HepG2 (cell line): ENCODE measurements around the gene SCYL1. TPM values are rescaled to one million over a fixed set of nuclear protein-coding genes. Genes with fewer than 3 reads are reported as not detected.

Experiments
- ATAC-seq: fragments of 200-7000 bp; cut with Tn5 transposase; 3 replicates; pipeline ENCODE4 v1.9.1; 2020; ENCODE audit warnings: mild to moderate bottlenecking, moderate library complexity
- BruUV-seq: library from RNA; stranded (reverse); fragments of 400-500 nt; replicated peaks from 2 replicates; lab custom pipeline; 2021; lab: Mats Ljungman, UMichigan
- CTCF ChIA-PET: fragments of 300-600 bp; formaldehyde crosslinking; extraction: SDS; loops from one replicate; lab custom pipeline; 2021; ENCODE audit warnings: low total read pairs, inconsistent platforms, low intra/inter-chr PET ratio; lab: Yijun Ruan, JAX
- POLR2A ChIA-PET: fragments of 350-600 bp; sonication (Branson Sonifier 250); formaldehyde crosslinking; loops from one replicate; lab custom pipeline; 2020; ENCODE audit warnings: antibody characterized with exemption, inconsistent platforms; lab: Yijun Ruan, JAX
- DNase-seq: peaks from one replicate; pipeline ENCODE4 v3.0.0-alpha.2; 2015; ENCODE audit warnings: low spot score
- FAIRE-seq: peaks from 3 replicates; lab custom pipeline; 2011; peaks lifted over from hg19 to GRCh38; lab: Jason Lieb, UNC
- H2AFZ ChIP-seq: one replicate; pipeline ENCODE4 v1.6.1; 2011; ENCODE audit warnings: low read length, inconsistent platforms
- H3K27ac ChIP-seq: fragments of 300-600 bp; 3 replicates; pipeline ENCODE4 v1.8.0; 2011; ENCODE audit warnings: mixed run types, mild to moderate bottlenecking, mixed read lengths, low read length, inconsistent platforms; ENCODE audit not compliant: insufficient read depth; ENCODE audit errors: extremely low read length
- H3K27me3 ChIP-seq, 2 experiments: fragments of 200-600 bp in 1 of 2; 2 replicates in 1 of 2; 3 replicates in 1 of 2; pipeline versions ENCODE4 v1.6.0 to v1.8.0; 2011; ENCODE audit warnings: low read length in 2 of 2, mild to moderate bottlenecking in 2 of 2, moderate library complexity in 2 of 2, inconsistent platforms in 1 of 2; ENCODE audit not compliant: insufficient read depth in 2 of 2, control insufficient read depth in 1 of 2
- H3K36me3 ChIP-seq, 2 experiments: fragments of 200-600 bp in 1 of 2; replicated peaks in 1 of 2; 2 replicates in 1 of 2; 3 replicates in 1 of 2; pipeline versions ENCODE4 v1.5.1 to v1.8.0; 2011; ENCODE audit warnings: low read length in 2 of 2, inconsistent platforms in 1 of 2; ENCODE audit not compliant: insufficient read depth in 2 of 2, control insufficient read depth in 1 of 2
- H3K4me1 ChIP-seq: 2 replicates; pipeline ENCODE4 v1.5.1; 2012; ENCODE audit warnings: low read length, inconsistent platforms; ENCODE audit not compliant: insufficient read depth
- H3K4me2 ChIP-seq: 2 replicates; pipeline ENCODE4 v1.6.0; 2011; ENCODE audit warnings: low read depth, low read length, inconsistent platforms
- H3K4me3 ChIP-seq, 3 experiments: fragments of 200-600 bp in 1 of 3; sonication (generic), shearing (Covaris generic) in 1 of 3; replicated peaks in 1 of 3; 2 replicates each; pipeline ENCODE4 v1.5.1; 2011 to 2016; ENCODE audit warnings: low read length in 3 of 3, inconsistent platforms in 2 of 3, low read depth in 2 of 3, mild to moderate bottlenecking in 2 of 3, control low read depth in 1 of 3, mixed read lengths in 1 of 3; ENCODE audit not compliant: insufficient read depth in 1 of 3
- H3K79me2 ChIP-seq: one replicate; pipeline ENCODE4 v1.6.1; 2011; ENCODE audit warnings: low read length, inconsistent platforms; ENCODE audit not compliant: insufficient read depth
- H3K9ac ChIP-seq: 2 replicates; pipeline ENCODE4 v1.6.0; 2011; ENCODE audit warnings: mild to moderate bottlenecking, low read depth, low read length, inconsistent platforms; ENCODE audit not compliant: insufficient read depth
- H3K9me3 ChIP-seq: 2 replicates; pipeline ENCODE4 v1.5.1; 2012; ENCODE audit warnings: mild to moderate bottlenecking, low read length
- H4K20me1 ChIP-seq: 2 replicates; pipeline ENCODE4 v1.6.0; 2011; ENCODE audit warnings: inconsistent platforms, mild to moderate bottlenecking, low read length, moderate library complexity; ENCODE audit not compliant: insufficient read depth
- AGO2 ChIP-seq: fragments of 200-400 bp; formaldehyde crosslinking; optimal IDR thresholded peaks from 2 replicates; pipeline ENCODE3; 2017; ENCODE audit warnings: mild to moderate bottlenecking, low read depth, low read length, moderate library complexity
- BRD4 ChIP-seq: sonication (generic); formaldehyde crosslinking; IDR thresholded peaks from 2 replicates; pipeline ENCODE4 v1.4.0; 2020; ENCODE audit warnings: missing genetic modification reagents
- GFI1 ChIP-seq: sonication (generic); formaldehyde crosslinking; IDR thresholded peaks from 2 replicates; pipeline ENCODE4 v1.5.0; 2020; ENCODE audit warnings: missing genetic modification reagents, mild to moderate bottlenecking, borderline replicate concordance
- KAT2B ChIP-seq: fragments of 150-350 bp; IDR thresholded peaks from 2 replicates; pipeline ENCODE4 v1.6.1; 2014; ENCODE audit warnings: low read depth, low read length, borderline replicate concordance
- NFKBIZ ChIP-seq: IDR thresholded peaks from 2 replicates; pipeline ENCODE4 v1.6.1; 2018; ENCODE audit warnings: missing genetic modification reagents, missing compliant biosample characterization
- RBFOX2 ChIP-seq: fragments of 200-400 bp; formaldehyde crosslinking; IDR thresholded peaks from 2 replicates; pipeline ENCODE4 v1.6.1; 2017; ENCODE audit warnings: low read depth, mild to moderate bottlenecking, low read length
- SMC3 ChIP-seq: IDR thresholded peaks from 2 replicates; pipeline ENCODE4 v1.6.1; 2011; ENCODE audit warnings: low read length, improper control_type of control experiment
- SPEN ChIP-seq: sonication (generic); formaldehyde crosslinking; IDR thresholded peaks from 2 replicates; pipeline ENCODE4 v1.5.1; 2020; ENCODE audit warnings: low read depth, mild to moderate bottlenecking, missing genetic modification reagents
- SRSF9 ChIP-seq: fragments of 200-400 bp; formaldehyde crosslinking; IDR thresholded peaks from 2 replicates; pipeline ENCODE4 v1.6.1; 2018; ENCODE audit warnings: borderline replicate concordance, mild to moderate bottlenecking, low read depth, low read length; ENCODE audit not compliant: insufficient read depth, poor library complexity, severe bottlenecking
- TCF12 ChIP-seq, 2 experiments: fragments of 450-650 bp in 1 of 2; sonication (generic) in 1 of 2; formaldehyde crosslinking in 1 of 2; IDR thresholded peaks; 2 replicates each; pipeline versions ENCODE4 v1.6.1 to v1.8.0; 2017 to 2022; ENCODE audit warnings: antibody characterized with exemption in 1 of 2, mild to moderate bottlenecking in 1 of 2, missing genetic modification reagents in 1 of 2, moderate library complexity in 1 of 2
- ZNF30 ChIP-seq: sonication (generic); formaldehyde crosslinking; IDR thresholded peaks from 2 replicates; pipeline ENCODE4 v1.5.0; 2020; ENCODE audit warnings: mild to moderate bottlenecking, missing genetic modification reagents
- ZNF615 ChIP-seq: sonication (generic); formaldehyde crosslinking; IDR thresholded peaks from 2 replicates; pipeline ENCODE4 v1.5.0; 2020; ENCODE audit warnings: mild to moderate bottlenecking, missing genetic modification reagents, borderline replicate concordance
- ZNF616 ChIP-seq: sonication (generic); formaldehyde crosslinking; IDR thresholded peaks from 2 replicates; pipeline ENCODE4 v1.5.0; 2020; ENCODE audit warnings: low read depth, mild to moderate bottlenecking, missing genetic modification reagents
- WGBS: methylation state at CpG from one replicate; pipeline ENCODE4 v1.1.6; 2017; ENCODE audit warnings: low lambda C conversion rate; 5-methylcytosine and 5-hydroxymethylcytosine counted together
- in situ Hi-C: cut with HindIII; loops from 2 replicates; pipeline ENCODE4 v1.10.0; 2017; ENCODE audit warnings: low pct_unique_long_range_greater_than_20kb; ENCODE audit not compliant: extremely low pct_ligation_motif_present
- intact Hi-C: fragments of 100-400 bp; cut with micrococcal nuclease; formaldehyde crosslinking; loops from one replicate; pipeline ENCODE4 v1.10.0; 2022; ENCODE audit not compliant: unreplicated experiment
- polyA plus RNA-seq, 8 experiments: library from polyadenylated mRNA; depleted of rRNA in 3 of 8; stranded (reverse) in 7 of 8; unstranded in 1 of 8; fragments of >200 nt; fragmentation: Illumina TruSeq in 4 of 8; extraction: Trizol in 4 of 8; gene quantifications; 2 replicates each; pipeline versions ENCODE4 v1.2.1 to v1.2.3, GENCODE V29; 2011 to 2016; ENCODE audit warnings: low read depth in 4 of 8, missing spikeins in 1 of 8, mixed read lengths in 1 of 8; ENCODE audit not compliant: insufficient read depth in 1 of 8
- total RNA-seq, 5 experiments: library from RNA; depleted of rRNA; stranded (reverse); fragments of >200 nt; fragmentation: Illumina TruSeq; extraction: Trizol; gene quantifications; 2 replicates each; pipeline ENCODE4 v1.2.3, GENCODE V29; 2016; ENCODE audit warnings: low read depth in 1 of 5
- TF ChIP-seq, protein P1 (sequence below), 2 experiments: fragments of 450-650 bp in 1 of 2; sonication (generic) in 1 of 2; formaldehyde crosslinking in 1 of 2; IDR thresholded peaks; 2 replicates each; pipeline versions ENCODE4 v1.6.1 to v1.8.0; 2016 to 2022; ENCODE audit warnings: antibody characterized with exemption in 1 of 2, mild to moderate bottlenecking in 1 of 2, missing genetic modification reagents in 1 of 2

The SCYL1 gene
- total and polyA plus RNA-seq, 2 of the 13 experiments (the other 11 are each of a cell fraction or from before 2014, with no cell fraction given): 65.9 to 103 TPM

GRCh38 chr11:65539744-65540289 lies 14.9 kb downstream of the SCYL1 start:
- ChIA-PET POLR2A (interaction anchor here (0.9 kb wide), 1 partner anchor 28 kb away, joined by 4 read pairs; no protein-coding TSS in a partner anchor), CTCF (interaction anchor here (1.9 kb wide), 1 partner anchor 32 kb away, joined by 7 read pairs; the partner anchor contains the start of gene FAM89B)
- H3K9ac ChIP-seq: no peak overlapping the region
- no peak for FAIRE-seq
- H2AFZ ChIP-seq: no peak overlapping the region
- in situ Hi-C loops (loop anchor here (5.0 kb wide), 1 partner anchor 47 kb away; no protein-coding TSS in a partner anchor), intact Hi-C loops (loop anchor here (2.0 kb wide), 2 partner anchors 21 to 31 kb away; partner anchors contain the start of gene ZNRD2)
- no peak overlapping the region for H3K4me3 ChIP-seq
- no peak for ATAC-seq
- no peaks in the 10 kb centered on the region for H4K20me1 ChIP-seq
- H3K9me3 ChIP-seq: no peaks in the 10 kb centered on the region
- DNase-seq: no peak
- no peaks in the 10 kb centered on the region for H3K4me1 ChIP-seq
- no peaks in the 10 kb centered on the region for H3K79me2 ChIP-seq
- no peaks in the 10 kb centered on the region for H3K27me3 ChIP-seq
- no peak overlapping the region for H3K4me2 ChIP-seq
- TSS peak; percentile 45 for BruUV-seq
- H3K36me3 ChIP-seq: peaks cover 13 to 27% of the 10 kb centered on the region in 2 experiments; a peak in 4 of 5 replicates
- WGBS: over 99% methylated on average over 40 of the region's 60 CpGs
- H3K27ac ChIP-seq: no peak overlapping the region
- TF ChIP-seq SRSF9 (no peak), NFKBIZ (CRISPR knock-in tag) (no peak), AGO2 (peak; percentile 31), ZNF615 (CRISPR knock-in tag) (no peak), GFI1 (CRISPR knock-in tag) (no peak), RBFOX2 (peak; percentile 60), BRD4 (CRISPR knock-in tag) (no peak), ZNF616 (CRISPR knock-in tag) (no peak), SPEN (no peak), SMC3 (no peak), KAT2B (no peak), ZNF30 (CRISPR knock-in tag) (no peak), TCF12 (IDR thresholded peaks at IDR 0.05) (no peak), TCF12 (CRISPR knock-in tag; IDR thresholded peaks at IDR 0.05) (no peak)
- TF ChIP-seq, protein P1, sequence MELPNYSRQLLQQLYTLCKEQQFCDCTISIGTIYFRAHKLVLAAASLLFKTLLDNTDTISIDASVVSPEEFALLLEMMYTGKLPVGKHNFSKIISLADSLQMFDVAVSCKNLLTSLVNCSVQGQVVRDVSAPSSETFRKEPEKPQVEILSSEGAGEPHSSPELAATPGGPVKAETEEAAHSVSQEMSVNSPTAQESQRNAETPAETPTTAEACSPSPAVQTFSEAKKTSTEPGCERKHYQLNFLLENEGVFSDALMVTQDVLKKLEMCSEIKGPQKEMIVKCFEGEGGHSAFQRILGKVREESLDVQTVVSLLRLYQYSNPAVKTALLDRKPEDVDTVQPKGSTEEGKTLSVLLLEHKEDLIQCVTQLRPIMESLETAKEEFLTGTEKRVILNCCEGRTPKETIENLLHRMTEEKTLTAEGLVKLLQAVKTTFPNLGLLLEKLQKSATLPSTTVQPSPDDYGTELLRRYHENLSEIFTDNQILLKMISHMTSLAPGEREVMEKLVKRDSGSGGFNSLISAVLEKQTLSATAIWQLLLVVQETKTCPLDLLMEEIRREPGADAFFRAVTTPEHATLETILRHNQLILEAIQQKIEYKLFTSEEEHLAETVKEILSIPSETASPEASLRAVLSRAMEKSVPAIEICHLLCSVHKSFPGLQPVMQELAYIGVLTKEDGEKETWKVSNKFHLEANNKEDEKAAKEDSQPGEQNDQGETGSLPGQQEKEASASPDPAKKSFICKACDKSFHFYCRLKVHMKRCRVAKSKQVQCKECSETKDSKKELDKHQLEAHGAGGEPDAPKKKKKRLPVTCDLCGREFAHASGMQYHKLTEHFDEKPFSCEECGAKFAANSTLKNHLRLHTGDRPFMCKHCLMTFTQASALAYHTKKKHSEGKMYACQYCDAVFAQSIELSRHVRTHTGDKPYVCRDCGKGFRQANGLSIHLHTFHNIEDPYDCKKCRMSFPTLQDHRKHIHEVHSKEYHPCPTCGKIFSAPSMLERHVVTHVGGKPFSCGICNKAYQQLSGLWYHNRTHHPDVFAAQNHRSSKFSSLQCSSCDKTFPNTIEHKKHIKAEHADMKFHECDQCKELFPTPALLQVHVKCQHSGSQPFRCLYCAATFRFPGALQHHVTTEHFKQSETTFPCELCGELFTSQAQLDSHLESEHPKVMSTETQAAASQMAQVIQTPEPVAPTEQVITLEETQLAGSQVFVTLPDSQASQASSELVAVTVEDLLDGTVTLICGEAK (IDR thresholded peaks at IDR 0.05): no peak
- TF ChIP-seq, protein P1 (CRISPR knock-in tag; IDR thresholded peaks at IDR 0.05): no peak
